Measurements from ENCODE around the gene RNF7.
A peak's percentile ranks its signal among the peaks of the same experiment; 100 is the strongest.
"Not testable (repeated sequence)": the region's sequence is repeated elsewhere in the genome, so short reads cannot be mapped to it uniquely, and the experiment has no call there.

The RNF7 gene

GRCh38 chr3:141738022-141738890, at the start of gene RNF7:
TSS of gene RNF7 (plus strand) at chr3:141738298. CDS start at chr3:141738342, 44 bp downstream.
- DNase-seq = peak; percentile 89

GRCh38 chr3:141690431-141691072, 47.5 kb upstream of the RNF7 start:
- DNase-seq = no peak

- not testable (repeated sequence) for DNase-seq
Measured at GRCh38 chr3:141691471-141691870, 46.6 kb upstream of the RNF7 start.

GRCh38 chr3:141692973-141693372, 45.1 kb upstream of the RNF7 start:
- not testable (repeated sequence) for DNase-seq

GRCh38 chr3:141699324-141699723, 38.8 kb upstream of the RNF7 start:
- no peak for DNase-seq

- DNase-seq = no peak
Measured at GRCh38 chr3:141699897-141700296, 38.2 kb upstream of the RNF7 start.

GRCh38 chr3:141703367-141703766, 34.7 kb upstream of the RNF7 start:
- DNase-seq = not testable (repeated sequence)

GRCh38 chr3:141707741-141708203, 30.3 kb upstream of the RNF7 start:
- no peak for DNase-seq

- DNase-seq = no peak
Measured at GRCh38 chr3:141708367-141708766, 29.7 kb upstream of the RNF7 start.

GRCh38 chr3:141709126-141709770, 28.9 kb upstream of the RNF7 start:
- DNase-seq = no peak

- DNase-seq = no peak
Measured at GRCh38 chr3:141710121-141710520, 28.0 kb upstream of the RNF7 start.

GRCh38 chr3:141710888-141711616, 27.0 kb upstream of the RNF7 start:
- DNase-seq = no peak

GRCh38 chr3:141714671-141715070, 23.4 kb upstream of the RNF7 start:
- no peak for DNase-seq

- DNase-seq = no peak
Measured at GRCh38 chr3:141722081-141722480, 16.0 kb upstream of the RNF7 start.

GRCh38 chr3:141722648-141723047, 15.4 kb upstream of the RNF7 start:
- no peak for DNase-seq

- DNase-seq = no peak
Measured at GRCh38 chr3:141723255-141723654, 14.8 kb upstream of the RNF7 start.

GRCh38 chr3:141724186-141724585, 13.9 kb upstream of the RNF7 start:
- no peak for DNase-seq

- DNase-seq = no peak
Measured at GRCh38 chr3:141725036-141725435, 13.1 kb upstream of the RNF7 start.

- DNase-seq = no peak
Measured at GRCh38 chr3:141726483-141726882, 11.6 kb upstream of the RNF7 start.

GRCh38 chr3:141728355-141728892, 9.7 kb upstream of the RNF7 start:
- no peak for DNase-seq

- no peak for DNase-seq
Measured at GRCh38 chr3:141729240-141729639, 8.9 kb upstream of the RNF7 start.

GRCh38 chr3:141735176-141735575, 2.9 kb upstream of the RNF7 start:
- no peak for DNase-seq

Measured in DMS 273 treated with DMSO at 0.1 percent for 48 hours (cell line).